ENCODE results near the gene MTRF1L. TPM values are rescaled to one million over a fixed set of nuclear protein-coding genes. Genes with fewer than 3 reads are reported as not detected.
A peak's percentile ranks its signal among the peaks of the same experiment; 100 is the strongest.
"Not testable (repeated sequence)": the region's sequence is repeated elsewhere in the genome, so short reads cannot be mapped to it uniquely, and the experiment has no call there.

Gene MTRF1L
- total and polyA plus RNA-seq, 2 of the 13 experiments (the other 11 are each of a cell fraction or from before 2014, with no cell fraction given), result 17.6 to 28.7 TPM

DNA sequence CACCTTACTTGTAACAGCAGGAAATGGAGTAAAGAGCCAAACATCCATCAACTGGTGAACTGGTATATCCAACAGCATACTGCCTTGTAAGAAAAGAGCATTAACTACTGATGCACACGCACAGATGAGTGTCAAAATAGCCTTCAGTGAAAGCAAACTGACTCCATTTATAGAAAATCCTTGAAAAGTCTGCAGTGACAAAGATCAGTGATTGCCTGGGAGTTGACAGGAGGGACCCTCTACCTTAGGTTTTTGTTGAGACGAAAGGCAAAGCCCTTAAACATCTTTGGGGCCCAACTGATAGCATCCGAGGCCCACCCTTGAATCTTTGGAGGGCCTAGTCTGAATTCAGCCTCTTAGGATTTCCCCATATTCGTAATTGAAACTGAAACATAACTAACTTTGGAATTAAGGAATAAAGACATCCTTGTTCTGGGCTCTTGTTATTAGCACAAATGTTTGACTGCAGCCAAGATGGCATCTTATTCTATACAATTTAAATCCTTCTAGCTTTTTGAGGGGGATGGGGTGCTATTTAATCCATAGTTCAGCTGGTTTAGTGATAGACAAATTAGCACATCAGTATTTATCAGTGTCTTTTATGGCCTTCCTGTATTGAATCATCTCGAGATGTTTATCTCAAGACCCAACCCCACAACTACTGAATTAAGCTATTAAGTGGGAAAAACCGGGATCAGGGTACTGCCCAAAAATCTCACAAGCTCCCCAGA is 32.7 kb downstream of the MTRF1L start:
- no TSS peak for BruUV-seq (replicated peaks)
- Histone ChIP-seq H3K9me3 (ENCODE audit: low read length) (no peaks in the 10 kb centered on the region), H3K79me2 (ENCODE audit: insufficient read depth, low read length) (peaks cover 11% of the 10 kb centered on the region), H3K9ac (ENCODE audit: insufficient read depth, low read depth, low read length) (no peak overlapping the region), H3K27ac (ENCODE audit: extremely low read length, insufficient read depth, low read length) (no peak overlapping the region), H3K36me3 (replicated peaks in 1 of 2; ENCODE audit: control insufficient read depth in 1 of 2, insufficient read depth in 2 of 2, low read length in 2 of 2) (peaks cover 8 to 39% of the 10 kb centered on the region in 2 experiments), H3K4me2 (ENCODE audit: low read depth, low read length) (no peak overlapping the region), H4K20me1 (ENCODE audit: insufficient read depth, low read length) (peaks cover 6% of the 10 kb centered on the region; the same call in 1 of the 2 replicates), H2AFZ (ENCODE audit: low read length) (no peak overlapping the region), H3K4me3 (replicated peaks in 1 of 3; ENCODE audit: insufficient read depth in 1 of 3, low read depth in 2 of 3, low read length in 3 of 3) (no peak overlapping the region), H3K4me1 (ENCODE audit: insufficient read depth, low read length) (peaks cover 17% of the 10 kb centered on the region), H3K27me3 (ENCODE audit: control insufficient read depth in 1 of 2, insufficient read depth in 2 of 2, low read length in 2 of 2) (no peaks in the 10 kb centered on the region)
- intact Hi-C loops (cut with micrococcal nuclease; ENCODE audit: unreplicated experiment), result no loop called here
- TF ChIP-seq, protein P1, sequence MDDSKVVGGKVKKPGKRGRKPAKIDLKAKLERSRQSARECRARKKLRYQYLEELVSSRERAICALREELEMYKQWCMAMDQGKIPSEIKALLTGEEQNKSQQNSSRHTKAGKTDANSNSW (CRISPR knock-in tag; IDR thresholded peaks at IDR 0.05; ENCODE audit: borderline replicate concordance), result no peak
- TF ChIP-seq, protein P2, sequence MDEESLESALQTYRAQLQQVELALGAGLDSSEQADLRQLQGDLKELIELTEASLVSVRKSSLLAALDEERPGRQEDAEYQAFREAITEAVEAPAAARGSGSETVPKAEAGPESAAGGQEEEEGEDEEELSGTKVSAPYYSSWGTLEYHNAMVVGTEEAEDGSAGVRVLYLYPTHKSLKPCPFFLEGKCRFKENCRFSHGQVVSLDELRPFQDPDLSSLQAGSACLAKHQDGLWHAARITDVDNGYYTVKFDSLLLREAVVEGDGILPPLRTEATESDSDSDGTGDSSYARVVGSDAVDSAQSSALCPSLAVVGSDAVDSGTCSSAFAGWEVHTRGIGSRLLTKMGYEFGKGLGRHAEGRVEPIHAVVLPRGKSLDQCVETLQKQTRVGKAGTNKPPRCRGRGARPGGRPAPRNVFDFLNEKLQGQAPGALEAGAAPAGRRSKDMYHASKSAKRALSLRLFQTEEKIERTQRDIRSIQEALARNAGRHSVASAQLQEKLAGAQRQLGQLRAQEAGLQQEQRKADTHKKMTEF (CRISPR knock-in tag; IDR thresholded peaks at IDR 0.05), result no peak
- peak; percentile 79; the same call in 1 of the 2 replicates for TF ChIP-seq MBD4 (IDR thresholded peaks at IDR 0.05; ENCODE audit: borderline replicate concordance, low read length)
- TF ChIP-seq, protein P3, sequence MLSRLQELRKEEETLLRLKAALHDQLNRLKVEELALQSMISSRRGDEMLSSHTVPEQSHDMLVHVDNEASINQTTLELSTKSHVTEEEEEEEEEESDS (CRISPR knock-in tag; IDR thresholded peaks at IDR 0.05; ENCODE audit: borderline replicate concordance), result no peak
- TF ChIP-seq, protein P4, sequence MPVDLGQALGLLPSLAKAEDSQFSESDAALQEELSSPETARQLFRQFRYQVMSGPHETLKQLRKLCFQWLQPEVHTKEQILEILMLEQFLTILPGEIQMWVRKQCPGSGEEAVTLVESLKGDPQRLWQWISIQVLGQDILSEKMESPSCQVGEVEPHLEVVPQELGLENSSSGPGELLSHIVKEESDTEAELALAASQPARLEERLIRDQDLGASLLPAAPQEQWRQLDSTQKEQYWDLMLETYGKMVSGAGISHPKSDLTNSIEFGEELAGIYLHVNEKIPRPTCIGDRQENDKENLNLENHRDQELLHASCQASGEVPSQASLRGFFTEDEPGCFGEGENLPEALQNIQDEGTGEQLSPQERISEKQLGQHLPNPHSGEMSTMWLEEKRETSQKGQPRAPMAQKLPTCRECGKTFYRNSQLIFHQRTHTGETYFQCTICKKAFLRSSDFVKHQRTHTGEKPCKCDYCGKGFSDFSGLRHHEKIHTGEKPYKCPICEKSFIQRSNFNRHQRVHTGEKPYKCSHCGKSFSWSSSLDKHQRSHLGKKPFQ (CRISPR knock-in tag; IDR thresholded peaks at IDR 0.05; ENCODE audit: insufficient replicate concordance), result no peak
- no peak for TF ChIP-seq NCOA5 (CRISPR knock-in tag; IDR thresholded peaks at IDR 0.05)
- TF ChIP-seq RBFOX2 (IDR thresholded peaks at IDR 0.05; ENCODE audit: low read depth, low read length), result peak; percentile 51; the same call in 1 of the 2 replicates
- peak; percentile 61 for TF ChIP-seq AGO2 (optimal IDR thresholded peaks at IDR 0.05; ENCODE audit: low read depth, low read length)
- TF ChIP-seq ZNF501 (CRISPR knock-in tag; IDR thresholded peaks at IDR 0.05), result no peak
- peak; percentile 74 for TF ChIP-seq POLR2G (IDR thresholded peaks at IDR 0.05; ENCODE audit: low read depth, low read length)
- no peak for TF ChIP-seq ZMYM4 (CRISPR knock-in tag; IDR thresholded peaks at IDR 0.05)
- peak; percentile 99 for TF ChIP-seq RBM22 (optimal IDR thresholded peaks at IDR 0.05; ENCODE audit: low read length)
- peak; percentile 67 for ATAC-seq
- CTCF ChIA-PET (ENCODE audit: low intra/inter-chr PET ratio, low total read pairs), result no interaction called here
- FAIRE-seq, result no peak
- in situ Hi-C loops (cut with HindIII; ENCODE audit: extremely low pct_ligation_motif_present, low pct_unique_long_range_greater_than_20kb), result no loop called here
- DNase-seq (ENCODE audit: low spot score), result no peak
- POLR2A ChIA-PET, result interaction anchor here (1.0 kb wide), 1 partner anchor 13 kb away, joined by 4 read pairs; the partner anchor contains the start of gene FBXO5
- WGBS (ENCODE audit: low lambda C conversion rate), result 95% methylated on average over 6 of the region's 6 CpGs

DNA sequence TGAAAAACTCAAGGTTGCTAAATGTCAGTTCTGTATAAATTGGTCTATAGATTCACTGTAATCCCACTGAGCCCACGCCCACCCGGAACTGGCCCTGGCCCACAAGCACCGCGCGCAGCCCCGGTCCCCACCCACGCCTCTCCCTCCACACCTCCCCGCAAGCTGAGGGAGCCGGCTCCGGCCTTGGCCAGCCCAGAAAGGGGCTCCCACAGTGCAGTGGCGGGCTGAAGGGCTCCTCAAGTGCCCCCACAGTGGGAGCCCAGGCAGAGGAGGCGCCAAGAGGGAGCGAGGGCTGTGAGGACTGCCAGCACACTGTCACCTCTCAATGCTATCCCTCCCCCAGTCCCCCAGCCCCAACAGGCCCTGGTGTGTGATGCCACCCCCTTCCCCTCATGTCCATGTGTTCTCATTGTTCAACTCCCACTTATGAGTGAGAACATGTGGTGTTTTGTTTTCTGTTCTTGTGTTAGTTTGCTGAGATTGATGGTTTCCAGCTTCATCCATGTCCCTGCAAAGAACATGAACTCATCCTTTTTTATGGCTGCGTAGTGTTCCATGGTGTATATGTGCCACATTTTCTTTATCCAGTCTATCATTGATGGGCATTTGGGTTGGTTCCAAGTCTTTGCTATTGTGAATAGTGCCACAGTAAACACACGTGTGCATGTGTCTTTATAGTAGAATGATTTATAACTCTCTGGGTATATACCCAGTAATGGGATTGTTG is 36.2 kb downstream of the MTRF1L start:
- H3K36me3 ChIP-seq (replicated peaks in 1 of 2; ENCODE audit: control insufficient read depth in 1 of 2, insufficient read depth in 2 of 2, low read length in 2 of 2); H3K4me2 ChIP-seq (ENCODE audit: low read depth, low read length); H3K4me3 ChIP-seq (replicated peaks in 1 of 3; ENCODE audit: insufficient read depth in 1 of 3, low read depth in 2 of 3, low read length in 3 of 3); BruUV-seq (replicated peaks); DNase-seq (ENCODE audit: low spot score); H3K4me1 ChIP-seq (ENCODE audit: insufficient read depth, low read length); in situ Hi-C loops (cut with HindIII; ENCODE audit: extremely low pct_ligation_motif_present, low pct_unique_long_range_greater_than_20kb); H3K9ac ChIP-seq (ENCODE audit: insufficient read depth, low read depth, low read length); ATAC-seq; H4K20me1 ChIP-seq (ENCODE audit: insufficient read depth, low read length); POLR2A ChIA-PET; intact Hi-C loops (cut with micrococcal nuclease; ENCODE audit: unreplicated experiment); H3K79me2 ChIP-seq (ENCODE audit: insufficient read depth, low read length); H3K27me3 ChIP-seq (ENCODE audit: control insufficient read depth in 1 of 2, insufficient read depth in 2 of 2, low read length in 2 of 2); H3K27ac ChIP-seq (ENCODE audit: extremely low read length, insufficient read depth, low read length); H2AFZ ChIP-seq (ENCODE audit: low read length); CTCF ChIA-PET (ENCODE audit: low intra/inter-chr PET ratio, low total read pairs); FAIRE-seq; H3K9me3 ChIP-seq (ENCODE audit: low read length): not testable (repeated sequence)
- 57% methylated on average over 14 of the region's 15 CpGs for WGBS (ENCODE audit: low lambda C conversion rate)

All from HepG2 (cell line).